ENCODE measurements around the gene APOC1.
A peak's percentile ranks its signal among the peaks of the same experiment; 100 is the strongest.
"Not testable (repeated sequence)": the region's sequence is repeated elsewhere in the genome, so short reads cannot be mapped to it uniquely, and the experiment has no call there.

The APOC1 gene

GRCh38 chr19:44913512-44914432, 636 bp upstream of the APOC1 start:
- DNase-seq: not testable (repeated sequence)

GRCh38 chr19:44924243-44924725, 9.9 kb downstream of the APOC1 start:
- DNase-seq: no peak

DNA sequence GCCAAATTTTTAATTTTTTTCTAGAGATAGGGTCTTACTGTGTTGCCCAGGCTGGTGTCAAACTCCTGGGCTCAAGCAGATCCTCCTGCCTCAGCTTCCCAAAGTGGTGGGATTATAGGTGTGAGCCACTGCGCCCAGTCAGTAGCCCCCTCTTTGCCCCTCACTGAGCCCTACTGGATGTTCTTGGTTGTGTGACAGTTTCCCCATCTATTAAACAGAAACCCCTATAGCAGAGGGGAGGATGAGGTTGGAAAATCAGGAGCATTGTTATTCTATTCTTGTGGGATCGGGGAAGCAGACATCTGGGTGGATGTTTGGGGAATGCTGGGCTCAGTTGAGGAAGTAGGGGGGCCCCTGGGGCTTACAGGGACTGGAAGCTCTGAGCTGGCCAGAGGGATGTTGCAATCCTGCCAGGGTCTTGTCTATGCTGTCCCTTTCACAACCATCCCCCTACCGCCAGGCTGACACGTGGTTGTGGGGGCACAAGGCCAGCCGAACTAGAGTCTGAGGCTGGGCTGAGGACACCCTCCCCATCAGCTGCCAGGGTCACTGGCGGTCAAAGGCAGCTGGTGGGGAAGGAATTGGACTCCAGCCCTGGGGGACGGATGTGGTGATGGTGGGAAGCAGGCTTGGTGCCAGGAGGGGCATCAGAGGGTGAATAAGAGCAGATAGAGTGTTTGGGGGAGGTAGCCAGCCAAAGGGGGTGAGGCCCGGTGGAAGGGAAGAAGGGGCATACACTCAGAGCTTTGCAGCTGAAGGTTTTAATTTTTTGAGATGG, 10.9 kb downstream of the APOC1 start:
- peak; percentile 49 for DNase-seq

- not testable (repeated sequence) for DNase-seq
Measured at GRCh38 chr19:44926245-44927077, 12.1 kb downstream of the APOC1 start.

GRCh38 chr19:44927746-44928145, 13.3 kb downstream of the APOC1 start:
- DNase-seq: peak; percentile 63

GRCh38 chr19:44930088-44930487, 15.7 kb downstream of the APOC1 start:
- no peak for DNase-seq

DNA sequence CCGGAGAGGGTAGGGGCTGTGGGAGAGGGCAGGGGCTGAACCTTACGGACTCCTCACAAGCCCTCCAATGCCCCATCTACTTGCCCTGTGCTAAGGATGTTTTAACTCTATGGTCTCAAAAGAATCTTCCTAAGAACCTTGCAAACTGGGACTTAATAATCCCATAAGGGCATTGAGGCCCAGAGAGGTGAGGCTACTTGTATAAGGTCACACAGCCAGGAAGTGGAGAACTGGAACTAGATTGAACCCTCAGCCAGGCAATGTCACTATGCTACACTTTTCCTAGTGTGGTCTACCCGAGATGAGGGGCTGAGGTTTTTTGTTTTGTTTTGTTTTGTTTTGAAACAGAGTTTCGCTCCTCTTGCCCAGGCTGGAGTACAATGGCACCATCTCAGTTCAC, 17.1 kb downstream of the APOC1 start:
- DNase-seq: no peak

DNA sequence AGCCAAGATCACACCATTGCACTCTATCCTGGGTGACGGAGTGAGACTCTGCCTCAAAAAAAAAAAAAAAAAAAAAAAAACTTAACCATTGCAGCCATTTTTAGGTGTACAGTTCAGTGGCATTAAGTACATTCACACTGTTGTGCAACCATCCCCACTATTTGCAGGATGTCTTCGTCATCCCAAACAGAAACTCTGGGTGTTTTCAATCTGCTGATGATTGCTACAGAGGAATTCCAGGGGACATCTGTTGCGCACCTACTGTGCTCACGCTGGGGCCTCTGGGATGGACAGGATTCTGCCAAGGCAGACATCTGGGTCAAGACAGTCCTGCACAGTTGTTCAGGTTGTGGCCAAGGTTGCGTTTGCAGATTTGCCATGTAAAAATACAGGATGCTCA, 25.3 kb downstream of the APOC1 start:
- no peak for DNase-seq

- no peak for DNase-seq
Measured at GRCh38 chr19:44942067-44942571, 27.7 kb downstream of the APOC1 start, which contains the start of gene APOC4. Gene APOC4 (plus strand): TSS chr19:44942237. CDS start chr19:44942278, 41 bp downstream.

DNA sequence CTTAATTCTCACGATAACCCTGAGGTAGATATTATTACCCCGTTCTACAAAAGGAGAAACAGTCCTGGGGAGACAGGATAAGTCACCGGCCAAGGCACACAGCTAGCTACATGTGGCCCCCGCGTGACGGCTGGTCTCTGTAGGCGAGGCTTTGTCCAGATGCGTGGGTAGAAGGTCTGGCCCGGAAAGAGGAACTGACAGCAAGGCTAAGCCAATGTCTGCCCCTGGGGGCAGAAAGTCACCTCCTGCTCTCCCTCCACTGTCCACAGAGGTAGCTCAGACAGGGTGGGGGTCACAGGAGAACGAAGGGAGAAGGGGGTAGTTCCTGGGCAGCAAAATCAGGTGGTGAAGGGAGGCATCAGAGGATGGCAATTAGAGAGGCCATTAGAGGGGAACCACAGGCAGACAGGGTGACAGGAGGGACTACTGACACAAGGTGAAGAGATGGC, 29.4 kb downstream of the APOC1 start:
- no peak for DNase-seq

DNA sequence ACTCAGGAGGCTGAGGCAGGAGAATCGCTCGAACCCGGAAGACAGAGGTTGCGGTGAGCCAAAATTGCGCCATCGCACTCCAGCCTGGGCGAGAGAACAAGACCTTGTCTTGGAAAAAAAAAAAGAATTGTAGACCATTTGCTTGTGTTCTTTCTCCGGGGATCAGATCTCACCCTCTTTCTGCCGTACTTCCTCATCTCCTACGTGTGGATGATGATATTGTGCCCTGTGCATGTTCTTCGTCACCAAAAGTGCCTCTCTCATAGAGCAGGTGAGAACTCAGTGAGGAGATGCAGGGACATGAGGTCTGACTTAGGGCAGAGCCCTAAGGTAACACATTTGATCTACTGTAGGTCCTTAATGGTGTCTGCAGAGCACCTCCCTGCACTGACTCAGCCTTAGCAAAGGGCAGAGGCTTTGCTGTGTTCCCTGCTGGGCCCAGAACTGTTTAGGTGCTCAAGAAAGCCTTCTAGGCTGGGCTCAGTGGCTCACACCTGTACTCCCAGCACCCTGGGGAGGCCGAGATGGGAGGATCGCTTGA, 32.7 kb downstream of the APOC1 start:
- no peak for DNase-seq

GRCh38 chr19:44948237-44948636, 33.8 kb downstream of the APOC1 start:
- no peak for DNase-seq

DNA sequence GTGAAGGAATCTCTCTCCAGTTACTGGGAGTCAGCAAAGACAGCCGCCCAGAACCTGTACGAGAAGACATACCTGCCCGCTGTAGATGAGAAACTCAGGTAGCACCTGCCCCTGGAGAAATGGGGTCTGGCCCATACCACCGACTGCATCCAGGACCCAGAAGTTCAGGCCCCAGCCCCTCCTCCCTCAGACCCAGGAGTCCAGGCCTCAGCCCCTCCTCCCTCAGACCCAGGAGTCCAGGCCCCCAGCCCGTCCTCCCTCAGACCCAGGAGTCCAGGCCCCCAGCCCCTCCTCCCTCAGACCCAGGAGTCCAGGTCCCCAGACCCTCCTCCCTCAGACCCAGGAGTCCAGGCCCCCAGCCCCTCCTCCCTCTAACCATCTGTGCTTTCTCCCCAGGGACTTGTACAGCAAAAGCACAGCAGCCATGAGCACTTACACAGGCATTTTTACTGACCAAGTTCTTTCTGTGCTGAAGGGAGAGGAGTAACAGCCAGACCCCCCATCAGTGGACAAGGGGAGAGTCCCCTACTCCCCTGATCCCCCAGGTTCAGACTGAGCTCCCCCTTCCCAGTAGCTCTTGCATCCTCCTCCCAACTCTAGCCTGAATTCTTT, 34.5 kb downstream of the APOC1 start:
- no peak for DNase-seq

GRCh38 chr19:44949550-44949949, 35.1 kb downstream of the APOC1 start:
- no peak for DNase-seq

- peak; percentile 76 for DNase-seq
Measured at GRCh38 chr19:44951179-44952159, 37.1 kb downstream of the APOC1 start.

DNA sequence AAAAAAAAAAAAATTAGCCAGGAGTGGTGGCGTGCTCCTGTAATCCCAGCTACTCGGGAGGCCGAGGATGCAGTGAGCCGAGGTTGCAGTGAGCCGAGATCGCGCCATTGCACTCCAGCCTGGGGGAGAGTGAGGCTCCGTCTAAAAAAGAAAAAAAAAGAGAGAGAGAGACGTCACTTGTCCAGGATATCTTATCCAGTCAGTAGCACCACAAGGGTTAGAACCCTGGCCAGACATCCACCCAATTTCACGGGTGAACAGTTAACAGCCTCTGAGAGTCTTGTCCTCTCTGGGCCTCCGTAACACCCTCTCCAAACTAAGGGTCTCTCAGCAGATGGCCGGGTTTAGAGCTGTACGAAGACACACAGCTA, 39.9 kb downstream of the APOC1 start:
- DNase-seq: no peak

DNA sequence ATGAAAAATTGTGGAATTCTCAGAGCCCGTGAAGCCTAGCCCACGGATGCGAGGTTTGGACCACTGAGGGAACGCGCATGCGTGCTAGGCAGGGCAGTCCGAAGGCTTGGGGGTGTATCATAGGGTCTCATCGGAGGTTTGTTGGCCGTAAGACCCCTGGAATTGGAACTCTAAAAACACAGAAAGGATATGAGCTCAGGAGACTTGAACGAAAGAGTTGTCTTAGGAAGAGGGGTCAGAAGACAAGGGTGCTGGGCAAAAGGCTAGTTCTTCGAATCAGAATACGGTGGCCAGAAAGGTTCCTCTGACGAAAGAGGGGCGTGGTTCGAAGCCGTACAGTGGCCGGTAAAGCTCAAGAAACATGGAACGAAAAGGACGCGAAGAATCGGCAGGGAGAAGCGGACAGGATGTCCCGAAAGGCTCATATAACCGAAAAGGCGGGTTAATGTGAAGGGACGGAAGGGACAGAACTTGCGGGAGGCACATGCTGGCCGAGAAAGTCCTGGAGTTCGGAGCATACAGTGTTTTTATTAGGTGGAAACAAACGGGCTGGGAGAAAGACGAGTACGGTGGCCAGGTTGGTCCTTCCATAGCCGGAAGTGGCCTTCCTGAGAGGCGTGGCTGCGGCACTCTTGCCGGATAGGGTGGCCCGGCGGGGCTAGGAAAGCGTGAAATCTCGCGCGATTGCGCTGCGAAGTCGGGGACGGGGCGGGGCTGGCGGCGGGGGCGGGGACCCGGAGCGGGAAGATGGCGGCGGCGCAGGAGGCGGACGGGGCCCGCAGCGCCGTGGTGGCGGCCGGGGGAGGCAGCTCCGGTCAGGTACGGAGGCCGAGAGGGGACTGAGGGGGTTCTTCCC, 40.5 kb downstream of the APOC1 start, which contains the start of gene CLPTM1:
Gene CLPTM1 (plus strand): TSS at position 732 of the 856 bp plus-strand sequence. CDS start 16 bp downstream, at position 748.
- peak; percentile 97 for DNase-seq

DNA sequence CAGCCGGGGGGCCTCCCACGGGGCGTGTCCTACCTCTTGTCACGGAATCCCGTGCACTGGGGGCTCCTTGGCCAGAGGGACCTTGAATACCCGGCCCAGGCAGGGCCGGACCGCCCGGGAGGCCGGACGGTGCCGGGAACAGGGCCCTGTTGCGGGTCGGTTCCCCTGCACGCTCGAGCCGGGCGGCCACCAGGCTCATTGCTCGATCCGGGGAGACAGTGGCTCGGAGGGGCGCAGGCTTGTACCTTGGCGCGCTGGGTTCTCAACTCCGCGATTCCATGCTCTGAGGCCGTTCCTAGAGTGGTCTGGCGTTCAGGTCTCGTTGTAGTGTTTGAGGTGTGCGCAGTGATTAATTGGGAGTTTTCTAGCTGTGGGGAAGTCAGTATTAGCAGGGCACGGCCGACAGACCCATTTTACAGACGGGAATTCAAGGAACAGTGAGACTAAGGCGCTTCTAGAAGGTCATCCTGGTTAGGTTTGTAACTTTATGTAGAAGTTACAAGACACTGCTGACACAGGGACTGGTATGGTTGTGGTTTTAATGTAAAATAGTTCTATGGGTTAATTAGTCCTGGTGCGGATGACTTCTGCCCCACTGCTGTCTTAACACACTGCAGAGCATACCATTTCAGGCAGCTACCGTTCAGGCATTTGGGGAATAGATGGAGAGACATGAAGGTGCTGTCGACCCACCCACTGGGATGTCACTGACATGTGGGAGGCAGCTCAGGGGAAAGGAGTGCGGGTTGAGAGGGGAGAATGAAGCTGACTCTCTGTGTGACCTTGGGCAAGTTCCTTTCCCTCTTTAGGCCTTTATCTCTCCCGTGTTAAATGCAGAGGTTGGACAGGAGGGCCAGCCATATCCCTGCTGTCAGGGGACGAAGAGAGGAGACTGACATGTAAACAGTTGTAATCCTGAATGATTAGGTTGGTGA, 41.4 kb downstream of the APOC1 start:
- DNase-seq: no peak

All from fibroblast of skin of right biceps (primary cell).